ENCODE measurements around the gene DOCK1.
A peak's percentile ranks its signal among the peaks of the same experiment; 100 is the strongest.

Gene DOCK1

DNA sequence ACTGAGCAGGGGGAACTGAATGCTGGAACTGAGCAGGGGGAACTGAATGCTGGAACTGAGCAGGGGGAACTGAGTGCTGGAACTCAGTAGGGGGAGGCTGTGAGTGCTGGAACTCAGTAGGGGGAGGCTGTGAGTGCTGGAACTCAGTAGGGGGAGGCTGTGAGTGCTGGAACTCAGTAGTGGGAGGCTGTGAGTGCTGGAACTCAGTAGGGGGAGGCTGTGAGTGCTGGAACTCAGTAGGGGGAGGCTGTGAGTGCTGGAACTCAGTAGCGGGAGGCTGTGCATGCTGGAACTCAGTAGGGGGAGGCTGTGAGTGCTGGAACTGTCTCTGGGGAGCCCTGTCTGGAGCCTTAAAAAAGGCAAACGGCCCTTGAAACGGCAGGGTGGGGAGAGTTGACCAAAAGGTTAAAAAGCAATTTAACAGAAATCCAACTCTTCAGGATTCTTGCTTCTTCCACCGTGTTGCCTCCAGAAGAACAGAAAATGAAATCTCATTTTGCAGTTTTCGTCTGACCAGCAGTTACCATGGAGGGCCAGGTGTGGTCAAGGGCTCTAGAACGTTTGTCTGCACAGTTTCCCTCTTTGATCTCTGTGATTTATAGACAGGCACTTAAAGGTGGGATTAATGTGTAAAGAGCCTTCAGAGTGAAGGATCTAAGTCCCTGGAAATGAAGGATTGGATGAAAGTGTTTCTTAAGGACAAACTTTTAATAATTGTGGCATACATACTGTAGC, 19.1 kb downstream of the DOCK1 start:
- Histone ChIP-seq H3K14ac (ENCODE audit: low read length) (no peak overlapping the region), H2AFZ (ENCODE audit: insufficient read depth, low read length, poor library complexity) (no peak overlapping the region), H3K36me3 (ENCODE audit: control insufficient read depth in 1 of 2, insufficient read depth in 2 of 2, low read length in 2 of 2) (peaks cover 22 to 26% of the 10 kb centered on the region in 2 experiments), H4K91ac (ENCODE audit: low read depth, low read length) (no peak overlapping the region), H4K12ac (ENCODE audit: low read depth, low read length) (no peak overlapping the region), H2BK120ac (ENCODE audit: insufficient read depth, low read length, poor library complexity) (no peak overlapping the region), H3K9ac (ENCODE audit: low read length) (no peak overlapping the region), H3K79me1 (ENCODE audit: low read length) (no peaks in the 10 kb centered on the region), H3K9me3 (ENCODE audit: insufficient read depth, low read depth, low read length) (peaks cover 2% of the 10 kb centered on the region), H3K79me2 (ENCODE audit: control insufficient read depth, insufficient read depth, low read length, poor library complexity) (peaks cover 1% of the 10 kb centered on the region), H3K4me1 (ENCODE audit: control insufficient read depth in 1 of 2, insufficient read depth in 2 of 2, low read length in 2 of 2) (no peaks in the 10 kb centered on the region), H3K4ac (ENCODE audit: low read depth, low read length) (no peak overlapping the region), H4K8ac (ENCODE audit: low read depth, low read length) (no peak overlapping the region), H3K4me2 (ENCODE audit: low read length) (no peak overlapping the region), H2AK5ac (ENCODE audit: low read length) (no peak overlapping the region), H3K27me3 (ENCODE audit: insufficient read depth, low read length) (no peaks in the 10 kb centered on the region), H2BK5ac (ENCODE audit: low read depth, low read length, poor library complexity) (no peak overlapping the region), H3K18ac (ENCODE audit: low read length) (no peak overlapping the region), H2BK12ac (ENCODE audit: low read length) (no peak overlapping the region), H3K27ac (ENCODE audit: low read depth, low read length) (no peak overlapping the region), H3K4me3 (ENCODE audit: low read depth, low read length) (no peak overlapping the region), H3K23ac (ENCODE audit: low read length) (no peak overlapping the region)
- WGBS (ENCODE audit: extremely low coverage, insufficient coverage, insufficient read length): no CpG with 5 or more reads among the region's 6 CpGs
- DNase-seq: peak in 1 of 2 donors; percentile 61

DNA sequence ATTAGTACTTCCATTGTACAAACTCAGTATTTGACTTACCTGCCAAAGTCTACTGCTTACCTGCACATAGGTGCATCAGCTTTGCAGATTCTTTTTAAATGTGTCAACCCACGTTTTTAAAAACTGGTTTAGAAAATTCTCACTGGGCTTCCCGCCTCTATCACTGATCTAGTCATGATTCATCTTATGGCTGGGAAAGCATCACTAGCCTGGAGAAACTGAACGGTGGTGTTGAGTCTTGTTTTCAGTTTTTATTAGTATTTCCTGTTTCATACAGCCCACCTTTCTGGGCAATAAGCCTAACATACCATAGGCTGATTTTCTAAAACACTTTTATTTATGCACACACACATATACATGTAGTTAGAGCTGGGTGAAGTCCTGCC, 19.7 kb downstream of the DOCK1 start:
- no peak overlapping the region for H3K18ac ChIP-seq (ENCODE audit: low read length)
- no peak overlapping the region for H2AK5ac ChIP-seq (ENCODE audit: low read length)
- H3K23ac ChIP-seq (ENCODE audit: low read length): no peak overlapping the region
- no CpG with 5 or more reads among the region's 3 CpGs for WGBS (ENCODE audit: extremely low coverage, insufficient coverage, insufficient read length)
- H3K79me1 ChIP-seq (ENCODE audit: low read length): no peaks in the 10 kb centered on the region
- H3K14ac ChIP-seq (ENCODE audit: low read length): no peak overlapping the region
- H4K12ac ChIP-seq (ENCODE audit: low read depth, low read length): no peak overlapping the region
- no peak overlapping the region for H3K27ac ChIP-seq (ENCODE audit: low read depth, low read length)
- no peak overlapping the region for H2BK12ac ChIP-seq (ENCODE audit: low read length)
- H3K9me3 ChIP-seq (ENCODE audit: insufficient read depth, low read depth, low read length): peaks cover 2% of the 10 kb centered on the region
- peaks cover 1% of the 10 kb centered on the region for H3K79me2 ChIP-seq (ENCODE audit: control insufficient read depth, insufficient read depth, low read length, poor library complexity)
- no peak overlapping the region for H2AFZ ChIP-seq (ENCODE audit: insufficient read depth, low read length, poor library complexity)
- H3K9ac ChIP-seq (ENCODE audit: low read length): no peak overlapping the region
- no peak overlapping the region for H3K4me3 ChIP-seq (ENCODE audit: low read depth, low read length)
- peaks cover 18 to 20% of the 10 kb centered on the region in 2 experiments for H3K36me3 ChIP-seq (ENCODE audit: control insufficient read depth in 1 of 2, insufficient read depth in 2 of 2, low read length in 2 of 2)
- no peak overlapping the region for H2BK5ac ChIP-seq (ENCODE audit: low read depth, low read length, poor library complexity)
- no peak overlapping the region for H3K4ac ChIP-seq (ENCODE audit: low read depth, low read length)
- H4K91ac ChIP-seq (ENCODE audit: low read depth, low read length): no peak overlapping the region
- DNase-seq: peak; percentile 50 to 86
- no peak overlapping the region for H2BK120ac ChIP-seq (ENCODE audit: insufficient read depth, low read length, poor library complexity)
- no peaks in the 10 kb centered on the region for H3K4me1 ChIP-seq (ENCODE audit: control insufficient read depth in 1 of 2, insufficient read depth in 2 of 2, low read length in 2 of 2)
- no peak overlapping the region for H4K8ac ChIP-seq (ENCODE audit: low read depth, low read length)
- H3K4me2 ChIP-seq (ENCODE audit: low read length): no peak overlapping the region
- H3K27me3 ChIP-seq (ENCODE audit: insufficient read depth, low read length): no peaks in the 10 kb centered on the region

DNA sequence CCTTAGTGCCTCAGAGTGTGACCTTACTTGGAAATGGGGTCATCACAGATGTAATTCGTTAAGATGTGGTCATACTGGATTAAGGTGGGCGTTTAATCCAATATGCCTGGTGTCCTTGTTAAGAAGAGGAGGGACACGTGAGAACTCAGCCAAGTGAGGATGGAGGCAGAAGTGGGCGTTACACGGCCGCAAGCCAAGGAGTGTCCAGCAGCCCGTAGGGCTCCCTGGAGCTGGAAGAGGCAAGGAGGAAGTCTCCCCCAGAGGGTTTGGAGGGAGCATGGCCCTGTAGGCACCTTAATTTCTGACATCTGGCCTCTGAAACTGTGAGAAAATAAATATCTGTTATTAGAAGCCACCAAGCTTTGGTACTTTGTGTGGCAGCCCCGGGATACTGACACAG, 21.3 kb downstream of the DOCK1 start:
- H3K36me3 ChIP-seq (ENCODE audit: control insufficient read depth in 1 of 2, insufficient read depth in 2 of 2, low read length in 2 of 2): peaks cover 20 to 27% of the 10 kb centered on the region in 2 experiments
- H4K8ac ChIP-seq (ENCODE audit: low read depth, low read length): no peak overlapping the region
- no peak for DNase-seq
- no peak overlapping the region for H3K23ac ChIP-seq (ENCODE audit: low read length)
- no CpG with 5 or more reads among the region's 8 CpGs for WGBS (ENCODE audit: extremely low coverage, insufficient coverage, insufficient read length)
- H2AFZ ChIP-seq (ENCODE audit: insufficient read depth, low read length, poor library complexity): no peak overlapping the region
- H3K79me1 ChIP-seq (ENCODE audit: low read length): no peaks in the 10 kb centered on the region
- H3K27me3 ChIP-seq (ENCODE audit: insufficient read depth, low read length): no peaks in the 10 kb centered on the region
- H2BK120ac ChIP-seq (ENCODE audit: insufficient read depth, low read length, poor library complexity): no peak overlapping the region
- H3K18ac ChIP-seq (ENCODE audit: low read length): no peak overlapping the region
- H3K4ac ChIP-seq (ENCODE audit: low read depth, low read length): no peak overlapping the region
- H3K9ac ChIP-seq (ENCODE audit: low read length): no peak overlapping the region
- no peak overlapping the region for H3K4me2 ChIP-seq (ENCODE audit: low read length)
- H3K9me3 ChIP-seq (ENCODE audit: insufficient read depth, low read depth, low read length): peaks cover 2% of the 10 kb centered on the region
- H3K4me3 ChIP-seq (ENCODE audit: low read depth, low read length): no peak overlapping the region
- peaks cover 6% of the 10 kb centered on the region for H3K79me2 ChIP-seq (ENCODE audit: control insufficient read depth, insufficient read depth, low read length, poor library complexity)
- no peaks in the 10 kb centered on the region for H3K4me1 ChIP-seq (ENCODE audit: control insufficient read depth in 1 of 2, insufficient read depth in 2 of 2, low read length in 2 of 2)
- H2BK5ac ChIP-seq (ENCODE audit: low read depth, low read length, poor library complexity): no peak overlapping the region
- H4K12ac ChIP-seq (ENCODE audit: low read depth, low read length): no peak overlapping the region
- no peak overlapping the region for H4K91ac ChIP-seq (ENCODE audit: low read depth, low read length)
- no peak overlapping the region for H3K14ac ChIP-seq (ENCODE audit: low read length)
- H2AK5ac ChIP-seq (ENCODE audit: low read length): no peak overlapping the region
- no peak overlapping the region for H3K27ac ChIP-seq (ENCODE audit: low read depth, low read length)
- H2BK12ac ChIP-seq (ENCODE audit: low read length): no peak overlapping the region

DNA sequence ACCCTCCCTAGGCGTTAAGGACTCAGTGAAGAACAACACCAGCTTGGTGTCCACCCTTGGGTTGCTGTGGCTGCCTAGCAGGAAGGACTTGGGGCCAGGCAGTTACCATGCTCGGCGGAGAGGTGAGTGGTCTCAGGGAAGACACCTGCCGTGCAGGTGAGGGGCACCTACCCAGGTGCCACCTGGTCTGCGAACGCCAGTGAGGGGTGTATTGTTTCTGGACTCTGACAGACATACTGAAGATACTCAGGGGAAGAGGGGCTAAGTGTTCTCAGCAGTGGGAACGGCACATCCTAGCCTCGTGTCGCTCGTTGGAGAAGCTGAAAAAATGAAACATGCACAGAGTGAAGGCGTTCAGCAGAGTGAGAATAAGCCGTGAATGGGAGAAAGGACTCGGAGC, 22.6 kb downstream of the DOCK1 start:
- no peak for DNase-seq
- no peak overlapping the region for H3K4me2 ChIP-seq (ENCODE audit: low read length)
- no peaks in the 10 kb centered on the region for H3K27me3 ChIP-seq (ENCODE audit: insufficient read depth, low read length)
- no peak overlapping the region for H3K9ac ChIP-seq (ENCODE audit: low read length)
- no peak overlapping the region for H2AFZ ChIP-seq (ENCODE audit: insufficient read depth, low read length, poor library complexity)
- no peaks in the 10 kb centered on the region for H3K4me1 ChIP-seq (ENCODE audit: control insufficient read depth in 1 of 2, insufficient read depth in 2 of 2, low read length in 2 of 2)
- no peak overlapping the region for H3K18ac ChIP-seq (ENCODE audit: low read length)
- no peaks in the 10 kb centered on the region for H3K79me1 ChIP-seq (ENCODE audit: low read length)
- H3K79me2 ChIP-seq (ENCODE audit: control insufficient read depth, insufficient read depth, low read length, poor library complexity): peaks cover 6% of the 10 kb centered on the region
- no peak overlapping the region for H2BK12ac ChIP-seq (ENCODE audit: low read length)
- peaks cover 25 to 30% of the 10 kb centered on the region in 2 experiments for H3K36me3 ChIP-seq (ENCODE audit: control insufficient read depth in 1 of 2, insufficient read depth in 2 of 2, low read length in 2 of 2)
- H4K12ac ChIP-seq (ENCODE audit: low read depth, low read length): no peak overlapping the region
- H3K4me3 ChIP-seq (ENCODE audit: low read depth, low read length): no peak overlapping the region
- H2AK5ac ChIP-seq (ENCODE audit: low read length): no peak overlapping the region
- H2BK120ac ChIP-seq (ENCODE audit: insufficient read depth, low read length, poor library complexity): no peak overlapping the region
- H3K27ac ChIP-seq (ENCODE audit: low read depth, low read length): no peak overlapping the region
- no CpG with 5 or more reads among the region's 13 CpGs for WGBS (ENCODE audit: extremely low coverage, insufficient coverage, insufficient read length)
- peak overlapping the region; percentile 15 for H3K4ac ChIP-seq (ENCODE audit: low read depth, low read length)
- no peak overlapping the region for H4K8ac ChIP-seq (ENCODE audit: low read depth, low read length)
- H3K9me3 ChIP-seq (ENCODE audit: insufficient read depth, low read depth, low read length): peaks cover 2% of the 10 kb centered on the region
- no peak overlapping the region for H3K23ac ChIP-seq (ENCODE audit: low read length)
- no peak overlapping the region for H2BK5ac ChIP-seq (ENCODE audit: low read depth, low read length, poor library complexity)
- H4K91ac ChIP-seq (ENCODE audit: low read depth, low read length): no peak overlapping the region
- H3K14ac ChIP-seq (ENCODE audit: low read length): no peak overlapping the region

Data from trophoblast cell (in vitro differentiated cells and primary cell).